Right atrium auricular region (tissue), 2 donors: ENCODE measurements around the gene SELPLG. TPM values are rescaled to one million over a fixed set of nuclear protein-coding genes. Genes with fewer than 3 reads are reported as not detected.
A peak's percentile ranks its signal among the peaks of the same experiment; 100 is the strongest.
"Not testable (repeated sequence)": the region's sequence is repeated elsewhere in the genome, so short reads cannot be mapped to it uniquely, and the experiment has no call there.

Experiments
- DNase-seq: peaks from one replicate; pipeline ENCODE4 v3.0.0-alpha.2; 2019; ENCODE audit warnings: low spot score
- H3K27ac ChIP-seq, 2 donors: fragments of 200-600 bp; sonication (generic); 1 replicate in 1 of 2; 2 replicates in 1 of 2; pipeline ENCODE4 v1.5.1; 2016 to 2019
- H3K27me3 ChIP-seq, 2 donors: fragments of 200-600 bp; sonication (generic); one replicate each; pipeline versions ENCODE4 v1.5.1 to v1.6.0; 2017 to 2019
- H3K36me3 ChIP-seq: fragments of 200-600 bp; sonication (generic); one replicate; pipeline ENCODE4 v1.5.1; 2016
- H3K4me1 ChIP-seq, 2 donors: fragments of 200-600 bp; sonication (generic); one replicate each; pipeline versions ENCODE4 v1.5.1 to v1.6.0; 2017 to 2019
- H3K4me3 ChIP-seq, 2 donors: fragments of 200-600 bp; sonication (generic); 1 replicate in 1 of 2; 2 replicates in 1 of 2; pipeline ENCODE4 v1.5.1; 2017 to 2019; ENCODE audit warnings: mild to moderate bottlenecking in 1 of 2, moderate library complexity in 1 of 2
- H3K9me3 ChIP-seq, 2 donors: fragments of 200-600 bp; sonication (generic); one replicate each; pipeline ENCODE4 v1.5.1; 2019
- total RNA-seq, 2 donors: library from RNA; depleted of rRNA; stranded (reverse); fragments of >200 nt; gene quantifications; one replicate each; pipeline ENCODE4 v1.1.0, GENCODE V29; 2016
- TF ChIP-seq, protein P1 (sequence below), 2 donors: fragments of 200-600 bp; sonication (generic); IDR thresholded peaks; one replicate each; pipeline ENCODE4 v1.5.1; 2019; ENCODE audit warnings: antibody characterized with exemption in 2 of 2

SELPLG gene
- total RNA-seq, 2 donors from 2014 or later, result 3.7 to 7.7 TPM

DNA sequence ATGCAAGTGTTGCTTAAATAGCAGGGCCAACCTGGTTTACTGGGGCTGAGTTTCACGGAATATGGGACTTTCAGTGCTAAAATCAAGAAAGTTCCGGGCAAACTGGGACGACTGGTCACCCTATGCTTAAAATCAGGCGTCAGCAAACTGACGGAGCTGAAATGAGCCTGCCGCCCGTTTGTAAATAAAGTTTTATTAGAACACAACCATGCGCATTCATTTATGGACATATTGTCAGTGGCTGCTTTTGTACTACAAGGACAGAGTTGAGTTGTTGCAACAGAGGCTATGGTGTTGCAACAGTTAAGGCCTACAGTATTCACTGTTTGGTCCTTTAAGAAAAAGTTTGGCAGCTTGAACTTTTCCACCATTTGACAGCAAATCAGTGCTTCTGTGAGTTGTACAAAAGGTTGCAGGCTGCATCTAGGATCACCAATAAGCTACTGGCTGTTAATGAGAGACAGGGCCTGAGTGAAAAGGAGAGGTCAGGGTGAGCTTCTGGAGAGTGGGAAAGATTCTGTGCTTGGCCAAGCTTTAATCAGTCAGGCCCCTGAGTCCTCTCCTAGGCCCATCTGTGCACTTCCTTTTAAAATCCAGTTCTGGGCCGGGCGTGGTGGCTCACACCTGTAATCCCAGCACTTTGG lies 13.3 kb downstream of the SELPLG start:
- TF ChIP-seq, protein P1, sequence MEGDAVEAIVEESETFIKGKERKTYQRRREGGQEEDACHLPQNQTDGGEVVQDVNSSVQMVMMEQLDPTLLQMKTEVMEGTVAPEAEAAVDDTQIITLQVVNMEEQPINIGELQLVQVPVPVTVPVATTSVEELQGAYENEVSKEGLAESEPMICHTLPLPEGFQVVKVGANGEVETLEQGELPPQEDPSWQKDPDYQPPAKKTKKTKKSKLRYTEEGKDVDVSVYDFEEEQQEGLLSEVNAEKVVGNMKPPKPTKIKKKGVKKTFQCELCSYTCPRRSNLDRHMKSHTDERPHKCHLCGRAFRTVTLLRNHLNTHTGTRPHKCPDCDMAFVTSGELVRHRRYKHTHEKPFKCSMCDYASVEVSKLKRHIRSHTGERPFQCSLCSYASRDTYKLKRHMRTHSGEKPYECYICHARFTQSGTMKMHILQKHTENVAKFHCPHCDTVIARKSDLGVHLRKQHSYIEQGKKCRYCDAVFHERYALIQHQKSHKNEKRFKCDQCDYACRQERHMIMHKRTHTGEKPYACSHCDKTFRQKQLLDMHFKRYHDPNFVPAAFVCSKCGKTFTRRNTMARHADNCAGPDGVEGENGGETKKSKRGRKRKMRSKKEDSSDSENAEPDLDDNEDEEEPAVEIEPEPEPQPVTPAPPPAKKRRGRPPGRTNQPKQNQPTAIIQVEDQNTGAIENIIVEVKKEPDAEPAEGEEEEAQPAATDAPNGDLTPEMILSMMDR (IDR thresholded peaks at IDR 0.05), result no peak
- no peak overlapping the region for H3K27ac ChIP-seq
- no peaks in the 10 kb centered on the region for H3K9me3 ChIP-seq
- no peaks in the 10 kb centered on the region for H3K36me3 ChIP-seq
- H3K27me3 ChIP-seq, result no peaks in the 10 kb centered on the region
- H3K4me1 ChIP-seq, result peaks cover 0 to 28% of the 10 kb centered on the region in 2 donors
- H3K4me3 ChIP-seq, result no peak overlapping the region
- DNase-seq, result no peak

DNA sequence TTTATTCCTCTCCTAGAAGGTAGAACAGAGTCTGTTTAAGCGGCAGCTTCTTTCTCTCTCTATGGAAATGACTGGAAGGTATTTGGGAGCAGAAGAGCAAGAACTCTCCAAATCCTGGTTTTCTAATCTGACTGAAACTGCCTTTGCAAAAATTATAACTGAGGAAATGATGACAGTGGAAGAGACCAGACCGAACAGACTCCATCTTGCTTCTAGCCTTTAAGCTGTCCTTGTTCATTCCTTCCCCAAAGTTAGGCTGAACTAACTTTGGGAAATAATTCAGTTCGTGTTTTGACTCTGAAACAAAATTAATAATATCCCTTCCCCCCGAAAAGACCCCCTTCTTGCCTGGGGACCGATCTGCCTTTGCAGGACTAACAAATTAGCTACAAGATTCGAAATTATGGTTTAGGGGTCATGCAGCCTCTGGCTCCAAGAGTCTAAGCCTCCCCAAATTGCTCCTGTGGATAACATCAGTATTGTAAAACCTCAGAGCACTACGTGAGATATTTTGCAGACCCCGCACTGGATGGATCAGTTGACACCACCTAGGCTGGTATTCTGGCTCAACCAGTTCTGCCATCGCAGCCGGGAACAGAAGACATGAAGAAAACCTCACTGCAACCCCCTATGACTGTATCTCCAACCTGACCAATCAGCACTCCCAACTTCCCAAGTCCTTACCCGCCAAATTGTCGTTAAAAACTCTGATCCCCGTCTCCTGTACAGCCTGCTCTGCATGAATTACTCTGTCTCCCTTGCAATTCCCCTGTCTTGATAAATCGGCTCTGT lies 14.1 kb downstream of the SELPLG start:
- no peak overlapping the region for H3K27ac ChIP-seq
- TF ChIP-seq, protein P1 (IDR thresholded peaks at IDR 0.05), result no peak
- DNase-seq, result no peak
- H3K27me3 ChIP-seq, result no peaks in the 10 kb centered on the region
- H3K4me3 ChIP-seq, result no peak overlapping the region
- H3K36me3 ChIP-seq, result no peaks in the 10 kb centered on the region
- H3K9me3 ChIP-seq, result no peaks in the 10 kb centered on the region
- H3K4me1 ChIP-seq, result peaks cover 0 to 28% of the 10 kb centered on the region in 2 donors

DNA sequence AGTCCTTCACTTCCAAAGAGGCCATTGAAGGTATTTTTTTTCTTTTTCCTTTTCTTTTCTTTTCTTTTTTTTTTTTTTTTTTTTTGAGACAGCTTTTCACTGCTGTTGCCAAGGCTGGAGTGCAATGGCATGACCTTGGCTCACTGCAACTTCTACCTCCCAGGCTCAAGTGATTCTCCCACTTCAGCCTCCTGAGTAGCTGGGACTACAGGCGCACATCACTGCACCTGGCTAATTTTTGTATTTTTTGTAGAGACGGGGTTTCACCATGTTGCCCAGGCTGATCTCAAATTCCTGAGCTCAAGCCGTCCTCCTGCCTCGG lies 14.8 kb downstream of the SELPLG start:
- peaks cover 0 to 28% of the 10 kb centered on the region in 2 donors for H3K4me1 ChIP-seq
- H3K4me3 ChIP-seq, result not testable (repeated sequence)

DNA sequence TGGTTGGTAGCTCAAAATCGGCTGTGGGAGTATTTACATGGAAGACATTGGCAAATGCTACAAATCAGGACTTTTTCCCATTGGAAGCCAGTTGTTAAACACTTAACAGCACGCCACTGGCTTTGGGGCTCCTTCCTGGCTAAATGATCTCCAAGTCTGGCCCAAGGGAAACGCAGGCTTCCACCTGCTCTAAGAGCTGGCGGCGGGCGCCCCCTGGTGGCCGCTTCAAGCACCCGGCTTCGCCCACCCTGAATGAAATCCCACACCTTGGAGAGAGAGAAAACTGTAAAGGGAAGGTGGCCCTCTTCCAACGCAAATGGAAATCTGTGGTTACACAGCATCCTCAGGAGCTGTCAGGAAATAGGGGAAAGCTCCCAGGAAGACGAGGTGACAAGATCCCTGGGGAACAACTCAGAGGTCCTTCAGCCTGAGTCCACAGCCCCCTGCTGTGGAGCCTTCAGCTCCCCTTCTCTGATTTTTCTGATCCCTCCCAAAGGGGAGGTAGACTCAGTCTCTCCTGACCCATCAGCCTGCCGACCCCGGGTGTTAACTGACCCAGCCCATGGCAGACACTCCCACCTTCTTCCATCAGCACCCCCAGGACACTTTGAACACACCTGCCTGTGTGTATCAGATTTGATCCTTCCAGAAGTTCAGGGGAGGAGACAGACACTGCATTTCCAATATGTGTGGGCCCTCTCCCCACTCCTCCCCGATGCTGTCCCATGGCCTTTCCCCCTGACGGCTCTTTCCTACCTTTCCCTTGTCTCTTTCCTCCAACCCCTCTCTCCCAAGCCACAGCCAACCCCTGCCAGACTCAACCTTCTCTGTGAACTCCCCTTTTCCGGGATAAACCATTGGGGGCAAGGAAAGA lies 15.4 kb downstream of the SELPLG start:
- Histone ChIP-seq H3K36me3 (no peaks in the 10 kb centered on the region), H3K27ac (no peak overlapping the region), H3K9me3 (no peaks in the 10 kb centered on the region), H3K27me3 (no peaks in the 10 kb centered on the region), H3K4me1 (peaks cover 0 to 28% of the 10 kb centered on the region in 2 donors), H3K4me3 (no peak overlapping the region)
- TF ChIP-seq, protein P1 (IDR thresholded peaks at IDR 0.05), result peak; percentile 90 to 98
- DNase-seq, result peak; percentile 88

More for the DNA sequence above, 14.8 kb downstream of the SELPLG start:
- not testable (repeated sequence) for H3K27me3 ChIP-seq, DNase-seq, H3K36me3 ChIP-seq, H3K27ac ChIP-seq, H3K9me3 ChIP-seq

DNA sequence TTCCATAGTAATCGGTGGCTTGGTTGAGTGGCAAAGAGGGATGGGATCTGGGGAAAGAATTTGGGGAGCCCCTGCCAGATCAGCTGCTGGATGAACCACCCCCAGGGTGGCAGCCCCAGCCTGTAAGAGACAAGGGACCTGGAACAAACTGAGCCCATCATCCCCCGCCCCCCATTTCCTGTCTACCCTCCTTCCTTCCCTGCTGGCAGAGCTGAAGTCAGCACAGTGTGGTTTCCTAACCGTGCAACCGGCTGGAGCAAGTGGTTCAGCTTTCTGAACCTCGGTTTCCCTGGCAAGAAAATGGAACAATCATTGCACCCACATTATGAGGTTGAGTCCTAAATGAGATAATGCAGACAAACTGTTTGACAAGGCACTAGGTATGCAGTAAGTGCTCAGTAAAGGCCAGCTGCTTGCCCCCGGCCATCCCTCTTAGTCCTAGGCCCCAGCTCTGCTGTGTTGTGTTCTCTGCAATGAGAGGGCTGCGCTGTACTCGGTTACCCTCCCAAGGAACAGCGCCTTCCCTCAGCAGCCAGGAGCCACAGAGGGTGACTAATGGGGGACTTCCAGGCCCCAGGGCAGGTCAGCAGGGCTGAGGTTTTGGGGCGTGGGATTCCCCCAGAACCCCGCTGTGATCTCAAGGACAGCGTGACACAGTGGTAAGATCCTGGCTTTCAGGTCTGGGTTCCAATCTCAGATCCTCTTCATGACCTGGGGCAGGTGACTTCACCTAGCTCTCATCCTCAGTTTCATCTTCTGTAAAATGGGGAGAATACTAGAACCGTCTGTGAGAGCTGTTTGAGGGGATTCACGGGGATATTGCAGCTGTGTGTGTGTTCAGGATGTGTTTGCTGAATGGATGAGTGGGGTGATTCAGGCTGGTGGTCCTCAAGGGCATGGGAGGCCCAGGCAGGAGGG lies 16.5 kb downstream of the SELPLG start:
- Histone ChIP-seq H3K27ac (no peak overlapping the region), H3K4me1 (peaks cover 0 to 18% of the 10 kb centered on the region in 2 donors)
- no peak for DNase-seq

More for the DNA sequence above, 16.5 kb downstream of the SELPLG start:
- Histone ChIP-seq H3K27me3 (no peaks in the 10 kb centered on the region), H3K36me3 (no peaks in the 10 kb centered on the region), H3K4me3 (no peak overlapping the region), H3K9me3 (no peaks in the 10 kb centered on the region)
- TF ChIP-seq, protein P1 (IDR thresholded peaks at IDR 0.05), result no peak
